Bronchial epithelial cell (primary cell): Measurements from ENCODE around the gene MAGEB1. TPM values are rescaled to one million over a fixed set of nuclear protein-coding genes. Genes with fewer than 3 reads are reported as not detected.
A peak's percentile ranks its signal among the peaks of the same experiment; 100 is the strongest.

Source experiments
- DNase-seq: peaks from one replicate; pipeline ENCODE4 v3.0.0-alpha.2; 2010; ENCODE audit warnings: low read depth
- FAIRE-seq: peaks from 2 replicates; lab custom pipeline; 2011; peaks lifted over from hg19 to GRCh38; lab: Jason Lieb, UNC
- H3K27me3 ChIP-seq: 2 replicates; pipeline ENCODE4 v1.5.1; 2011; ENCODE audit warnings: low read length; ENCODE audit not compliant: control insufficient read depth, insufficient read depth
- H3K36me3 ChIP-seq: 2 replicates; pipeline ENCODE4 v1.5.1; 2011; ENCODE audit warnings: low read length; ENCODE audit not compliant: control insufficient read depth, insufficient read depth
- H3K4me3 ChIP-seq: 2 replicates; pipeline ENCODE4 v1.5.1; 2011; ENCODE audit warnings: mild to moderate bottlenecking, low read depth, low read length, control low read depth
- CTCF ChIP-seq: IDR thresholded peaks from 2 replicates; pipeline ENCODE4 v1.5.1; 2011; ENCODE audit warnings: mild to moderate bottlenecking, moderate library complexity, low read length, control low read depth, inconsistent platforms; ENCODE audit not compliant: insufficient read depth, severe bottlenecking
- total RNA-seq: library from RNA; depleted of rRNA; stranded (reverse); fragments of >200 nt; gene quantifications from 2 replicates; pipeline ENCODE4 v1.2.1, GENCODE V29; 2014

The MAGEB1 gene
- total RNA-seq, 1 donor from 2014 or later, result not detected

- H3K27me3 ChIP-seq, result no peaks in the 10 kb centered on the region
- FAIRE-seq (no peak), DNase-seq (peak; percentile 47)
- no peak for TF ChIP-seq CTCF
- H3K36me3 ChIP-seq, result no peaks in the 10 kb centered on the region
- no peak overlapping the region for H3K4me3 ChIP-seq
Observed at GRCh38 chrX:30278365-30278764, 31.4 kb downstream of the MAGEB1 start.

GRCh38 chrX:30280428-30280827 lies 33.5 kb downstream of the MAGEB1 start:
- Histone ChIP-seq H3K36me3 (no peaks in the 10 kb centered on the region), H3K27me3 (no peaks in the 10 kb centered on the region), H3K4me3 (no peak overlapping the region)
- peak; percentile 52 for FAIRE-seq
- DNase-seq, result no peak
- TF ChIP-seq CTCF, result no peak

GRCh38 chrX:30282527-30282926 lies 35.6 kb downstream of the MAGEB1 start:
- Histone ChIP-seq H3K36me3 (no peaks in the 10 kb centered on the region), H3K4me3 (no peak overlapping the region), H3K27me3 (no peaks in the 10 kb centered on the region)
- no peak for FAIRE-seq
- no peak for TF ChIP-seq CTCF
- peak; percentile 55 for DNase-seq

- Histone ChIP-seq H3K4me3 (no peak overlapping the region), H3K27me3 (no peaks in the 10 kb centered on the region), H3K36me3 (no peaks in the 10 kb centered on the region)
- DNase-seq (peak; percentile 94), FAIRE-seq (no peak)
- TF ChIP-seq CTCF, result no peak
Observed at GRCh38 chrX:30283456-30284200, 36.7 kb downstream of the MAGEB1 start.

- H3K27me3 ChIP-seq, result no peaks in the 10 kb centered on the region
- H3K36me3 ChIP-seq, result no peaks in the 10 kb centered on the region
- DNase-seq (no peak), FAIRE-seq (no peak)
- H3K4me3 ChIP-seq, result no peak overlapping the region
- TF ChIP-seq CTCF, result no peak
Observed at GRCh38 chrX:30296408-30297254, 49.7 kb downstream of the MAGEB1 start.
